DOHH2 (cell line): ENCODE data around the gene SKAP2.

Experiments
- EZH2phosphoT487 ChIP-seq: fragments of 200-600 bp; sonication (generic); IDR thresholded peaks from 2 replicates; pipeline ENCODE4 v1.6.1; 2017; ENCODE audit warnings: borderline replicate concordance, mild to moderate bottlenecking, antibody characterized with exemption, low read length, moderate library complexity, mixed read lengths
- TF ChIP-seq, protein P1 (sequence below): fragments of 200-600 bp; sonication (generic); IDR thresholded peaks from one replicate; pipeline ENCODE4 v1.5.1; 2014; ENCODE audit warnings: antibody characterized with exemption, mild to moderate bottlenecking, low read depth, low read length; ENCODE audit not compliant: poor library complexity, severe bottlenecking

DNA sequence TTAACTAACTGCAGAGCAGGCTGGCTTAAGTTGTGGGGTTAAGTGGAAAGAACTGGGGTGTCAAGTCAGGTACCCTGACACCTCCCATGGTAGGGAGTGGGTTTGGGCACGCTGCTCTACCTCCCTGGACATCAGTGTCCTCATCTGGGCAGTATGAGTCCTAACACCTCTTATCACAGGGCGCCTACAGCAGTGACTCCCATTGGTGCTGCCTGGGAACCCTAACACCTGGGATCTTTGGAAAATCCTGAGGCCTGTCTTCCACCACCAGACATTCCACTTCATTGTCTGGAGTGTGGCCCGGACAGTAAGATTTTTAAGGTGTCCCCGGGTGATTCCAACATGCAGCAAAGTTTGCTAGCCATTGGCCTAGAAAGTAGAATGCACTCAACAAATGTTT lies 239.1 kb downstream of the SKAP2 start:
- TF ChIP-seq, protein P1, sequence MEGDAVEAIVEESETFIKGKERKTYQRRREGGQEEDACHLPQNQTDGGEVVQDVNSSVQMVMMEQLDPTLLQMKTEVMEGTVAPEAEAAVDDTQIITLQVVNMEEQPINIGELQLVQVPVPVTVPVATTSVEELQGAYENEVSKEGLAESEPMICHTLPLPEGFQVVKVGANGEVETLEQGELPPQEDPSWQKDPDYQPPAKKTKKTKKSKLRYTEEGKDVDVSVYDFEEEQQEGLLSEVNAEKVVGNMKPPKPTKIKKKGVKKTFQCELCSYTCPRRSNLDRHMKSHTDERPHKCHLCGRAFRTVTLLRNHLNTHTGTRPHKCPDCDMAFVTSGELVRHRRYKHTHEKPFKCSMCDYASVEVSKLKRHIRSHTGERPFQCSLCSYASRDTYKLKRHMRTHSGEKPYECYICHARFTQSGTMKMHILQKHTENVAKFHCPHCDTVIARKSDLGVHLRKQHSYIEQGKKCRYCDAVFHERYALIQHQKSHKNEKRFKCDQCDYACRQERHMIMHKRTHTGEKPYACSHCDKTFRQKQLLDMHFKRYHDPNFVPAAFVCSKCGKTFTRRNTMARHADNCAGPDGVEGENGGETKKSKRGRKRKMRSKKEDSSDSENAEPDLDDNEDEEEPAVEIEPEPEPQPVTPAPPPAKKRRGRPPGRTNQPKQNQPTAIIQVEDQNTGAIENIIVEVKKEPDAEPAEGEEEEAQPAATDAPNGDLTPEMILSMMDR = no peak
- no peak for TF ChIP-seq EZH2phosphoT487
